ENCODE measurements around the gene SCG3.

SCG3 gene

DNA sequence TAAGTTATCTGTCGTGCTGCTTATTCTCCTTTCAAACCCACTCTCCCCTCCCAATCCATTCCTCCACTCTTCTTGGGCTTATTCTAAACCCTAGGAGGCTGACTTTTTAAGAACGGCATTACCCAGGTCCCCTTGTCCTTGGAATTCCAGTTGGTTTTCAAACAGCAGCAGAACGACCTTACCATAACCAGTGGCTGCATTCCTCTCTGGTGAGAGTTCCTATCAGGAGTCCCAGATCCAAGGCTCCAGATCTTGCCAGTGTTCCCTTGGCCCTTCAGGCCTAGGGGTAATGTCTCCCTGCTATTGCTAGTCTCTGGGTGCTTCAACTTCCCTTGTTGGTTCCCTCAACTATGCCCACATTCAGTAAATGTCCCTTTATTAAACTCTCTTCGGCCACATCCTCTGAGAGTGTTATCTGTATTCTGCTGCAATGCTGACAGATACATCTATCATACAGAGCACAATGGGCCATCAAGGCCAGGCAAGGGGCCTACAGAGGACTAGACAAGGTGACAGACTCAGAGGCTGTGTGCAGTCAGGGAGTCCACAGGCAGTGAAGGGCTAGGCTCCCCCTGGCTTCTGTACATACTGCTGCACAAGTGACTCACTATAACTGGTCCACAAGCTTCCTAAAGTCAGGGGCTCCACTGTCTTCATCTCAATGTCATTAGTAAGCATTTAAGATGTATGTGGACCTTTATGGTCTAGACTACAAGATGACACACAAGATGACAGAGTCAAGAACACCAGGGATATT, 46.0 kb downstream of the SCG3 start:
- DNase-seq (ENCODE audit: low read depth), result no peak

DNA sequence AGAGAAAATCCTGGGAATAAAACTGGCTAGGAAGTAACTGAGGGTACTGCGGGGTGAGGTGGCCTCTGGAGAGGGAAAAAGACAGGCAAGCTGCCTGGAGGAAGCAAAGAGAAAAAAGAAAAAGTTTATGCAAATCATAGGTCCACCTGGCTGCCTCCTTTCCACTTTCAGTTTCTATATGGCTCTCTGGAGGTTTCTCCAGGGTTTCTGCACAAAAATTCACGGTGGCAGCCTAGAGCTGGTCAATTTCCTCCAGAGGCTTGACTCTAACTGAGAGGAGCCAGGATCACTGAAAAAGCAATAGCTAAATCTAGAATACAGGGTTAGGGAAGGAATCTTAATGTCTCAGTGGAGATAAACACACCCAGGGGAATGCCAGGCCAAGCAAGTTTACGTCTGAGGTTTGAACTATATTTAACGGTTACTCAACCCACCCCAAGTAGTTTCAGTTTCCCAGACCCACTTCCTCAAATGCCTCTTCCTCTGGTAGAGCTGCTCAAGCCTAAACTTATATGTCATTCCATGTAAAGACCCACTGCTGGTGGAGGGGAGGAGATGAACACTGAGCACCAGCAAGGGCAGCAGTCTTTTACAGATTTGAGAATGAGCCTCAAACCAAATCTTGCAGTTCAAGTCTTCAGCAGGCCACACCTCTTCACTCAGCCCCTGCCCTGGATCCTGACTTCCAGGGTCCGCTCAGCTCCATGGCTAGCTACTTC, 50.4 kb downstream of the SCG3 start:
- no peak for DNase-seq (ENCODE audit: low read depth)

DNA sequence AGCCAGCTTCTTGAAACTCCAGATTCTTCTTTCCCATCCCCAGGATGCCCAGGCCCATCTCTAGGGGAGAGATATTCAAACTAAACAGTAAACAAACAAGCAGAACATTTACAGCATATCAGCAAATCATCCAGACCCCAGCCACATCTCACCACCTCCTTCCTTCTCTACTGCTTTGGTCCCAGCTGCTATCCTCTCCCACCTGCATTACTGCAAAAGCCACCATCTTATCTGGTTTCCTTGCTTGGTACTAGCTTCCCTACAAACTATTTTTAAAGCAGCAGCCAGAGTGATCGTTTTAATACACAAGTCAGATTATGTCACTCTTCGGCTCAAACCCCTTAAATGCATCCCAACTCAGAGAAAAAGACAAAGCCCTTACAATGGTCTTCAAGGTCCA, 51.3 kb downstream of the SCG3 start:
- DNase-seq (ENCODE audit: low read depth), result no peak

DNA sequence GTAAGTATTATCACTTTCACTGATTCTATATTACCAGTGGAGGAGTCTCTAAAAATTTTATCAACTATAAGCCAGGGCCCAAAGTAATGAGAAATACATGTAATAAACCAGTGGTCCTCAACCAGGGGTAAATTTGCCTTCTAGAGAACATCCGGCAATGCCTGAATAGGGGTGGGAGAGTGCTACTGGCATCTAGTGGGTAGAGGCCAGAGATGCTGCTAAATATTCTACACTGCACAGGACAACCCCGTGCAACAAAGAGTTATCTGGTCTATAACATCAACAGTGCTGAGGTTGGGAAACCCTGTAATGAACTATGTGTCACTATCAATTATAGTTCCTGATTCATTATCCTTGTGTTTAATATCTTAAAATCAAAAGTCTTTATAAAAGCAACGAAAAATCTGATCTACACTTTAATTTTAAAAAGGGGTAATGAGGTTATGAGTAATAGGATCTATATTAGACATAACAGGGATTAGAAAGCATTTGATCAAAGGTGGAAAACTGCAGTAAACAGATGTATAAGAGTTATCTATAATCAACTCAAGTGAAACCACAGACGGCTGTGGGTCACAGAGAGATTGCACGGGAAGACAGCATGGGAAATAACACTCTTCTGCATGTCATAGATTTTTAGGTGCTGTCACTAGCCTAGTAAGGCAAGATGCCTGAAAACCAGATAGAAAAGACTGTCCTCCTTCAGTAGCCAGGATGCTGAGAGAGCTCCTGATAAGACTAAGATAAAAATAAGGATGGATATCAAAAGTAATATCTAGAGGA, 54.1 kb downstream of the SCG3 start:
- no peak for DNase-seq (ENCODE audit: low read depth)

DNA sequence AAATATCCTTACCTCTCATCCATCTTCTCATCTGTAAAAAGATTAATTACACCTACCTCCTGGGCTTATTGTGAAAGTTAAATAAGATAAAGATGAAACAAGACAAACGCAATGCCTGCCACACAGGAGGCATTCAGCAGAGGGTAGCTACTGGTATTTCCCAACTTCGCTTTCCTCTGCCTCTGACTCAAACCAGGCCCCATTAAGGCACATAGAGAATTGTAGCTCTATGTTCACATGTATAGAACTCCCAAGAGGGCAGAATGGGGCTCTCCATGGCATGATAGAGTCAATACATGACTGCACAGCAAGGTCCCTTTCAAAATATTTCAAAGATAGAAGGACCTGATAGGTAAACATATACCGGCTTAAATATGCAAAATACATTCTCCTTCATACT, 54.8 kb downstream of the SCG3 start:
- DNase-seq (ENCODE audit: low read depth), result no peak

DNA sequence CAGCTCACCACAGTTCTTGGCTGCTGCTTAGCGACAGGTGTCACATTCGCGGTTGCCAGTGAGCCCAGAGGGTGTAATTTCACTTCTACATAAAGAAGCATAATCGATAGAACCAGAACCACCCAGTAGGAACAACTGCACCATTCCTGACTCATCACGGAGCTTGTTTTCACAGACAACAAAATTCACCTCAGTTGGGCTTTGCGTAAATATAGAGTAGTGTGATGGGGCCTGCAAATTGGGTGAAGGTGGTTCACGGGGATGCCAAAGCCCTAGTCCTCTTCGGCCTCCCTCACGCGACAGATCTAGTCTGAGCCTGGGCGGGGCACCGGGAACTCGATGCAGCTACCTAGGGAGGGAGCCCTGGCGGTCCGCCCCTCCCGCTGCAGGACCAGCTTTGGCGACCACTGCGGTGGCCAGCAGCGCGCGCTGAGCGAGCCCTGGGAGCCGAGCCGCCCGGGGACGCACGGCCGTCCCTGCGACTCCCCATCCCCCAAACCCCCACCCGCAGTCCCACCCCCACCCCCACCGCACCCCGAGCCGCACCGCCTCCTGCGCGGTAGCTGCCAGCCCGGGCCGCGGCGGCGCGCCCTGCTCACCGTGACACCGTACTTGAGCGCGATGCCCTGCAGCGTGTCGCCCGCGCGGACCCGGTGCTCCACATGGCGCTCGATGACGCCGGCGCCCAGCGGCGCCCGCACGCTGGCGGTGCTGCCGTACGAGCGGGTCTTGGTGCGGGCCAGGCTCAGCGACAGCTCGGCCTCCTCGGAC, 55.6 kb downstream of the SCG3 start:
- DNase-seq (ENCODE audit: low read depth), result no peak

DNA sequence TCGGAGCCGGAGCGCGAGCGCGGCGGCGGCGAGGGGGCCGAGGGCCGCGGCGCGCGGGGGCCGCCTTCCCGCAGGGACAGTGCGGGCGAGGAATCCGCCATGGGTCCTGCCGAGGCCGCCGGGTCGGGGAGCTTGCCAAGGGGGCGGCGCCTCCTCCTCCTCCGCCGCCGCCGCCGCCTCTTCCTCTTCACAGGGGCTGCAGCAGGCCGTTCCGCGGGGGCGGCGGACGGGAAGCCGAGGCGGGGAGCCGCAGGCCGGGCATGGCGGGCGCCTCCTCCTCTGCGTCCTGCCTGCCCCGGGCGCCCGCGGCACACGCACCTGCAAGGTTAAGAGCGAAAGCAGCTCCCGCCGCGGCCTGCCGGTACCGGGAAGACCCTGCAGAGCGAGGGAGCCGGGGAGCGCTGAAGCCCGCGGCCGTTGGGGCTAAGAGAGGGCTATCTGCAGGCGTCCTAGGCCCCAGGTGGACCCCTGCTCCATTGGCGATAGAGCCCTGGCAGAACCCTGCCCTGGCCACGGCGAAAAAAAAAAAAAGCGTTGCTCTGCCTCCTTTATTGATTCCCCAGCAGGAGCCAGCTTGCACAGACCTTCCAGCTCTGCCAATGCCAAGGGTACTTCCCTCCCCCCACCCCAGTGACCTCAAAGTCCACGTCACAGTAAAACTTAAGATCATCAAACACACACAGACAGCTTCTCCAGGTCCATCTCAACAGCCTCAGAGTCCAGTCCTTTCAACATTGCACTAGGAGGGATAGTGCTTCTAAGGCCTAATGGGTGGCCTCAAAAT, 56.4 kb downstream of the SCG3 start, which contains the start of gene LYSMD2:
LYSMD2 (minus strand) TSS at position 134 of the 784 bp plus-strand sequence; CDS start at position 101, 33 bp downstream.
- DNase-seq (ENCODE audit: low read depth), result peak; percentile 16

DNA sequence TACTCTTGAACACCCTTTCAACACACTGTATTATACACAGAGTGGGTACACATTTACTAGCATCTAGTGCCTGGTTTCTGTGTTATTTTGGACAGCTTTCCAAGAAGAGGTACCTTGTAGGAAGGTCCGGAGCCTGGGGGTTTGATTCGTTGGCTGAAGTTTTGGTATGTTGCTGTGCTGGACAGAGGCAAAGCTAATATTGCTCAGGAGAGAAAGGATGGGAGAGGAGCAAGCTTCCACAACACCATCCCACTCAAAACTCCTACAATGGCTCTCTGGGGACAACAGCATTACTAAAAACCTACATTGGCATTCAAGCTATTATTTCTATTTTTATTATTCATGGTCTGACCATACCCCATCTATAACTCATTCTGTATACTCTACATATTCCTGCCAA, 57.2 kb downstream of the SCG3 start:
- no peak for DNase-seq (ENCODE audit: low read depth)

DNA sequence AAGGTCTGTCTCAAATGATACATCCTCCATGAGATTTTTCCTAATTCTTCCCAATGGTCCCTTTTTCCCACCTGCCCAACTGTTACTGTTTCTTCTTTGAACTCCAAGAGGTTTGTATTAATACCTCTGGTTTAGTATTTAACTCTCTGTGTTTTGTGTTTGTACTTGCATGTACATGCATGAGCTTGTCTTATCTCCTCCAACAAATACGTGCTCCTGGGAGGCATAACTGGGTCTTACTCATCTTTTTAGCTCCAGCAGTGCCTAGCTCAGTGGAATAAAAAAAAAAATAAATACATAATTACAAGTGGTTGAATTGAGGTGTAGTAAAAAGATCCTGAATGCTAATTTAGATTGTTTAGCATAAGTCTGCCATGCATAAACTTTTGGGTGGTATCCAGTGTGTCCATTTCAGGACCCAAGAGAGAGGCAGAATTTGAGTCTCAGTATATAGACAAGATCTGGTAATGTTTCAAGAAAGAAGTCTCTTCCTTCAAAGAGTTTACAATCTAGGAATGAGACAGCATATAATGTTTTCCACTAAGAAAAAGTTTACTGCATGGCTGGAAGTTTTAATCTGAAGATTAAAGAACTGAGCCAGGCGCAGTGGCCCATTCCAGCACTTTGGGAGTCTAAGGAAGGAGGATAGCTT, 57.9 kb downstream of the SCG3 start:
- DNase-seq (ENCODE audit: low read depth), result no peak

DNA sequence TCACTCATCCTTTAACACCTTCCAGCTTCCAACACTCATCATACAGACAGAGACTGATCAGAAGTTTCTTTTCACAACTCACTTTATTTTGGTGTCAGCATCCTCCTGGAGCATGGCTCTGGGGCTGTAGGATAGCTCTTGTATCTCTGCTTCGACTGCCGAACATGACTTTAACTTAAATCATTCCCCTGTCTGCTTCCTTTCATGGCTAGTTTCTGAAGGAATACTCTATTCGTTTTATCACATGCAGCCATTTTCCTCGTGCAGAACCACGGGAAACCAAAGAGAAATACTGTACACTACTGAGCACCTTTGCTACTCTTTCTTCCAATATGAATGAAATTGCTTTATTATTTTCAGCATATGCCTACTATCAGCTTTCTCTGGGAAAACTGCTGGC, 68.0 kb downstream of the SCG3 start:
- no peak for DNase-seq (ENCODE audit: low read depth)

DNA sequence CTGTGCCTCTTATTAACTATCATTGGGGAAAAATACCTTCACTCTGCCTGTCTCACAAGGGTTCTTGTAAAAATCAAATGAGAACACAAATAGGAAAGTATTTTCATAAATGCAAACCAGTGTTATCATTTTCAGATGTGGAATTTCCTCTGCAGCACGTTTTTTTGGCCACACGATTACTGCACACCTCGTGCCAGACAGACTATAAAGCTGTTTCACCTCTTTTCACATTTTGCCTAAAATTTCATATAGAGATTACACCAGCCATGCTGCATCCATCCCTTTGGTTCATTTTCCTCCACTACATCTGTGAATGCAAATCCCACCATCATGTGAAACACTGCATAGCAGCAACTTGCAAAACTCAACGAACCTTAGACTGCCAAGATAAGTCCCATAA, 68.9 kb downstream of the SCG3 start:
- no peak for DNase-seq (ENCODE audit: low read depth)

DNA sequence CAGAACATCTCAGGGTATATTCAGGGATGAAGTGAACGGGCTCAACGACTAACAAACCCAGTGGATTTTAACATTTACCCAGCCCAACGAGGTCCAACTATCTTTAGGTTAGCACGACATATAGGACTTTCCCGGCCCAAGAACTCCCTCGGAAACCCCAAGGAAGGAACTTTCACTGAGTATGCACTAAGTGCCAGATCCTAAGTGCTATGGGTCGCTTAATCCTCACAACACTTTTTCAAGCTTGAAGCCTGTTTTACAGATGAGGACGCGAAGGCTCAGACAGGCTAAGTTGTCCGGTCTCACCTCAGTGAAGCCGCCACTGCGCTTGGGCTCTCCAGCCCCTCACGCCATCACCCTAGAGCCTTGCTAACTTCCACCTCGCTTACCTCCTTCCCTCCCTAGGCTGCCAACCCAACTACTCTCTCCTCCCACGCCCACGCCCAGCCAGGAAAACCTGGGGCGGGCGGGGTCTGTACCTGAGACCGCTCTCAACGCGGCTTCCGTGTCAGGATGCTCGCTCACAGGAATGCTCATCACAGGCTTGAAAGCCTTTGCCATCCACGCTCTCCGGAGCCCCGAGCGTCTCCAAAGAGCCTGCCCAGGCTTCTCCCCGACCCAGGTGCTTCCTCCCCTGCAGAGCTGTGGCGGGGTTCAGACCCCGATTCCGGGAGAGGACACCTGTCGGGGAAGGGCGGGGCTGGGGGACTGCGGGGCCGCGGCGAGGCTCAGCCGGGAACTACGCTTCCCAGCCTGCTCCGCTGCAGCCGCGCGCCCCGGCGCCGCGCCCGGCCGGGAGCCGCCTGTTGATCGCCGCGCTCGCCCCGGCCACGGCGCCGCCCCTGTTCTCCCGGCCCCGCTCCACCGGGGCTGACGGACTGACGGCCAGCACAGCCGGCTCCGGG, 69.7 kb downstream of the SCG3 start, which contains the start of gene TMOD2:
TMOD2 (plus strand) TSS at position 806 of the 905 bp plus-strand sequence. CDS start 14,845 bp downstream, outside the sequence.
- no peak for DNase-seq (ENCODE audit: low read depth)

DNA sequence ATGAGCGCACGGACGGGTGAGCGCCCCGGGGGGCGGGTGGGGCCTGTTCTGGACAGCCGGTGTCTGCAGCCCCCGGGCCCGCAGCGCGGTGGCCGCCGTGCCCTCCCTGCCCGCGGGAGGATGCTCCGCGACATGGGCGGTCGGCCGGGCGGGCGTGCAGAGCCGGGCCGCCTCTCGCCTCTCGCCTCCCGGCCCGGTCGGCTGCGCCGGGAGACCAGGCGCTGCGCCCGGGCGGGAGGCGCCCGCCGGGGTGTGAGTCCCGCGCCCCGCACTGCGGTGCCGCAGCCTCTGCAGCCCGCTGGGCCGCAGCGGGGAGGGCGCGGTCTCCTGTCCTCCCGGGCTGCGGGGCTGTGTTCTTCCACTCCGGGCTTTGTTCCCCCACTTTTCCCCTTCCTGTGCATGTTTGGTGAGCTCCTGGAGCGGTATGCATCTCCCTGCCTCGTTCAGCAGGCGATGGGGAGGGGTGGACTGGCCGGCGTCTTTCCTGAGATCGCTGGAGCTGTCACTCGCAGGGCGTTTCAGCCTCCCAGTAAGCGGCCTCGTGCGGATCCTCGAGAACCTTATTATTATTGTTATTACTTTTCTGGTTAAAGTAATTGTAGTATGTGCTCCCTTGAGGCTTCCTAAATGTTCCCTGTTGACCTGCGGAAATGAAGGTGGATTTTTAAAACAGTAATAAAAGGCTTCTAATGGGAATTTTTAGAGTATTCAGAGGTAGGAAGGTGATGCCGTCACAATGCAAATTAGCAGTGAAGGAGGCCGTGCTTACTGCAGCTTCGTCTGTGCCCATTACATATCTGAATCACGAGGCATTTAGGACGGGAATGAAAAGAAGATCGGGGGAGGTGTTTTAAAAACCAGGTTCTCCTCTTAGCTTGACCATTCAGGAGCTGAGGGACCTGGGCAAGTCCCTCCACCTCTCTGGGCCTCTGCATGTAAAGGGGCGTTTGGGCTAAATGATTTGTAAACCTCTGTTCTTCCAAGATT, 70.7 kb downstream of the SCG3 start:
- DNase-seq (ENCODE audit: low read depth), result no peak

DNA sequence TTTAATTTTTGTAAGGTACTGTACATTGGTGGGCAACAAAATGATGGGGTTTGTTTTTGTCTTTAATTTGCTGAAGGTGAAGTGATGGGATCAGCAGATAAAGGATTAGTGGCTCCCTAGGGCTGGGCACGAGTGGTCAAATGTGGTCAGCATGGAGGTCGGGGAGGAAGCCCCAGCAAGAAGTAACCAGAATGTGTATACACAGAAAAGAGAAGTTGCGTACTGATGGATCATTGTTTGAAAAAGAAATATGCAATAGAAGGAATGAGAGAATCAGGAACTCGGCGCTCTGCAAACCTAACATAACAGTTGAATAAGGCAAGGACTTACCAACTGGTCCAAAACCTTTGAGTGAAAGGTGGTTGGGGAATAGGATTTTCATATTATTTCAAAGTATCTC, 71.6 kb downstream of the SCG3 start:
- DNase-seq (ENCODE audit: low read depth), result no peak

DNA sequence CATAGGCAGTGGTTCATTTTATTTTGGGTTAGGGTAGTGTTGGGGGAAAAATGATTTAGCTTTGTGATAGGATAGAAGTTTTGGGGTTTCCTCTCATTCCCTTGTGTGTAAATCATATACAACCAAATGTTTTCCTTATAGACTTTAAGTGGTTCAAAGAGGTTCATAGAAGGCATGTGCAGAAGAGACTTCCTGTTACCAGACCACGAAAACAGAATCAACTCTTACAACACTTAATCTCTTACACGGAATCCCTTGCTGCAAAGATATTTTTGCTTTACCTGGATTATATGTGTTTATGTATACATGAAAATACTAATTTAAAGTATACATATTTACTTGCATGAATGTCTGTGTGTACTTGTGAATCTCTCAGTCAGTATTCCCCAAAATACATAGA, 73.0 kb downstream of the SCG3 start:
- no peak for DNase-seq (ENCODE audit: low read depth)

DNA sequence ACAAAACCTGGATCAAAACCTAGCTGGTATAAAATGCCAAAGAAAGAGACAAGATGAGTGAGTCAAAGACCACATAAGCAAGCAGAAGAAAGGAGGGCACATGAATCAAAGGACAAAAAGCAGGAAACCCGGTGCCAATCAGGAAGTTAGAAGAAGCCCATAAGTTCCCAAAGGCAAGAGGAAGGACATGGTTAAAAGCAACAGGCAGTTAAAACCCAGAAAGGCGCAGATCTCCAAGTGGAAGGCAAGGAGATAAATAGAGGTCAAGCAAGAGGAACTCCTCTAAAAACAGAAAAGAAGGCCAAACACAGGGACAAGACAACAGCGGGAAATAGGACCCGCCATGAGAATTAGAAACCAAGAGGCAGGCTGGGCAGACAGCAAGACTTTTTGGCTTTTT, 74.5 kb downstream of the SCG3 start:
- no peak for DNase-seq (ENCODE audit: low read depth)

DNA sequence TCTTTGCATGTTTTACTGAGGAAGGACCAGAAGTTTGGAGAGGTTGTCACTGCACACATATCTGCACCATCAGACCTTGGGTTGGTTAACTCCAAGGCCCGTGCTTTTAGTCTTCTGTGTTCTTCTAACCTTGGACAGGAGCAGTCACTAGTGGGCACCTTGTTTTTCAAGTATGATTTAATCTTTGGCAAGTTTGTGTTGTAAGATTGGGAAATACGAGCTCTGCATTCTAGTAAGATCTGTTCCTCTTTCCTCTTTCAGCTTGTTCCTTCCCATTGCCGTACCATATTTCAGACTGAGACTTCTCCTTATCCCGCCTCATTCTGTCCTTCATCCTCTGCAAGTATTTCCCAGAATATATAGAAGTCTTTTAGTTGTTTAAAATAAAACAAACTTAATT, 75.2 kb downstream of the SCG3 start:
- no peak for DNase-seq (ENCODE audit: low read depth)

DNA sequence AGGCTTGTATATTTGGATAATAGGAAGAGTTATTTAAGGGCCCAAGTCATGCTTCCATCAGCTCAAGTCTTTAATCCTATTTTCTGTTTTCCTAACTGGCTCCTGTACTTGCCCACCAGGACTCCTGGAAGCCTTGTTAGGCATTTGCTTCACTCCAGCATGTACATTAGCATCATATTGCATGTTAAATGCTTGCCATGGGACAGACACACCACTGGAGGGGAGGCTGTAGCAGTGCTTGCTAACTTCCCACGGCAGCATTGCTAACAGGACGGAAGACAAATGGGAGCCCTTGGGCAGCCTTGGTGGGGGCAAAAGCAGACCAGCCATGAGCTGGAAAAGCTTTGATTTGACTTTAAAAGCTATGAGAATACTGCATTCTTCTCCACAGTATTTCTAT, 76.1 kb downstream of the SCG3 start:
- no peak for DNase-seq (ENCODE audit: low read depth)

Measured in fibroblast of the conjunctiva (primary cell).